HG02763 (cell line): ENCODE measurements around the gene CD40.

ENCODE experiments used
- ATAC-seq: cut with Tn5 transposase; IDR thresholded peaks from one replicate; pipeline ENCODE4 v1.9.1; 2021; ENCODE audit warnings: mild to moderate bottlenecking, moderate library complexity; ENCODE audit not compliant: unreplicated experiment

CD40 gene

DNA sequence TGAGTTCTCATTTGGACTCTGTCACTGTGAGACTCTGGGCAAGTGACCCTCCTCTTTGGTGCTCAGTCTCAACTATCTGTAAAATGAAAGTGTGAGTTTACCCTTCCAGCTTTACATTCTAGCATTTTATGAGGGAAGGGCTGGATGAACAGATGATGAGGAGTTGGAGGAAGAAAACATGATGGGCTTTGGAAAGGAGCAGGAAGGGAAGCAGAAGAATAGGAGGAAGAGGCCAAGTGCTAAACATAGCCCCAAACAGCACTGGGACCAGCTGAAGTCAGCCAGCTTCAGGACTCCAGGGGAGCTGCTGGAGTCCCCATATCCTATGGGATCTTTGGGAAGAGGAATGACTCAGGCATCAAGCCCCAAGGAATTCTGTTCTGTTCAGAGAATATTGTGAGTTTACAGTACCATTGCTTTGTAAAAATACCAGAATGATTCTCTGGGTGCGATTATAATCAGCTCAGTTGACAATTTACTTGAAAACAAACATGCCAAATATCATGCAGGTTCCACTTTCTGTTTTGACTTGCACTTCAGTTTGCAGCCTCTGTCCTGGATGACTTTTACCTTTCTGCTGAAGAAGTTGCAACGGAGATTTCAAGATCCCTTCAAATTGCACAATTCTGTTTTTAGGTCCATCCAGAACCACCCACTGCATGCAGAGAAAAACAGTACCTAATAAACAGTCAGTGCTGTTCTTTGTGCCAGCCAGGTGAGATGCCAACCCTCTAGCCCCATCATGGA lies 3.2 kb downstream of the CD40 start:
- ATAC-seq: no peak

DNA sequence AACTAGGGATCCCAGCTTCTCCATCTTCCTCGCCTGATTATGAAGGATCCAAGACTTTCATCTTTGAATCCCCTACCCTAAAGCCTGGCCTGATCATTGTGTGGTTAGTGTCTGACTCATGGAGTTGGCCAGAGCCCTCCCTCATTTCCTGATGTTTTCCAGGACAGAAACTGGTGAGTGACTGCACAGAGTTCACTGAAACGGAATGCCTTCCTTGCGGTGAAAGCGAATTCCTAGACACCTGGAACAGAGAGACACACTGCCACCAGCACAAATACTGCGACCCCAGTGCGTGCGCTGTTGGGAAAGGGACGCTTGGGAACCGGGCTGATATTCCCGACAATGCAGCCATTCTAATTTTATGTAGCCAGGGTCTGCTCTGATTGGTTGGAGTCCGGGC lies 4.0 kb downstream of the CD40 start:
- no peak for ATAC-seq

DNA sequence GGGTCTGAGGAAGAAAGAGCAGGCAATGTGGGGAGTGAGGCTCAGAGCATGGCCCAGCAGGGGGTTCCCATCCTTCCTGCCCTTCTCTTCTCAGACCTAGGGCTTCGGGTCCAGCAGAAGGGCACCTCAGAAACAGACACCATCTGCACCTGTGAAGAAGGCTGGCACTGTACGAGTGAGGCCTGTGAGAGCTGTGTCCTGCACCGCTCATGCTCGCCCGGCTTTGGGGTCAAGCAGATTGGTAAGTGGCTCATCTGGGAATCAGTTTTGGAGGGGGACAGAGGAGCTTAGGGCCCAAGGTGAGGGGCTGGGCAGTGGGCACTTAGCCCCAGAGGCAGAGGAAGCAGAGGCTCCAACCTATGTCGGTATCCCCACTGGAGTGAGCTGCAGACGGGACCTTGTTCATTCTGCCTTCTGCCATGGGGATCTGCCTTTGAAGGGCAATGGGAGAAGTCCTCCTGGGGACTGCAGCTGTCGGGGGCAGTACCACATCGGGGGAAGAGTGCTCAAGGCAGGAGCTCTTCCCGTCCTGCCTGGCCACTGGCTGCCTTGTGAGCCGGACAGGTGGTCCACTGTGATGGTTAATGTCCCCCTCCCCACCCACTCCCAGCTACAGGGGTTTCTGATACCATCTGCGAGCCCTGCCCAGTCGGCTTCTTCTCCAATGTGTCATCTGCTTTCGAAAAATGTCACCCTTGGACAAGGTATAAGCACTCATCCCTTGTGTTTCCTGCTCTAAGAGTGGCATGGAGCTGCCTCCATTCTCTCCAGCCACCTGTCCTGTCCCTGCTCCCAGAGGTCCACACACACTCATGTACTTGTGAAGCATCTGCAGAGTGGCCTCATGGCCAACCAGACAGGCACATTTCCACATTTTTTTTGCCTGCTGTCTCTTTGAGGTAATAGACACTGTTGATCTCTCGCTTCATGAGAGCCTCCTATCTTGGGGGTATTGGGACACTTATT lies 4.7 kb downstream of the CD40 start:
- no peak for ATAC-seq

DNA sequence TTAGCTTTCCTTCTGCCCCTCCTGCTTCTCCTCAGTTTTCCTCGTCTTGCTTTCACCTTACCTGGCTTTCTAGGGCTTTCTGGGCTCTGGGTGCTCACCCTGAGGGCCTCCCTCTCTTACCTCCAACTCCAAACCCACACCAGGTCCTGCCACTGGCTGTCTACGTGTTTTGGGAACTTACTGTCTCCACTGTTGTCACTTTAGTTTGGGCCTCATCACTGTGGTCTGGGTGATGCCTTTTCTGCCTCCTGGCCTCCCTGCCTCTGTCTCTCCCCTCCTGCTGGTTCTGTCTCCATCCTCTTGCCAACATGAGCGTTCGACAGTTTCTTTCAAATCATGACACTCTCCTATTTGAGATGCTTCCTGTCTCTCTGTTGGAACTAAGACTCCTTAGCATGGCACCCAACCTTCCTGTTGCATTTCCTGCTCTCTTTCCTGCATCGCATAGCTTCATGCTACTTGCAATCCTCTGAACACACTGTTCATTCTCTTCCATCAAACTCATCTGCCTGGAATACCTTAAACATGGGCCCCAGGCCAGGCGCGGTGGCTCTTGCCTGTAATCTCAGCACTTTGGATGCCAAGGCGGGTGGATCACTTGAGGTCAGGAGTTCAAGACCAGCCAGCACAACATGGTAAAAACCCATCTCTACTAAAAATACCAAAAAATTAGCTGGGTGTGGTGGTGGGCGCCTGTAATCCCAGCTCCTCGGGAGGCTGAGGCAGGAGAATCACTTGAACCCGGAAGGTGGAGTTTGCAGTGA lies 5.5 kb downstream of the CD40 start:
- no peak for ATAC-seq

DNA sequence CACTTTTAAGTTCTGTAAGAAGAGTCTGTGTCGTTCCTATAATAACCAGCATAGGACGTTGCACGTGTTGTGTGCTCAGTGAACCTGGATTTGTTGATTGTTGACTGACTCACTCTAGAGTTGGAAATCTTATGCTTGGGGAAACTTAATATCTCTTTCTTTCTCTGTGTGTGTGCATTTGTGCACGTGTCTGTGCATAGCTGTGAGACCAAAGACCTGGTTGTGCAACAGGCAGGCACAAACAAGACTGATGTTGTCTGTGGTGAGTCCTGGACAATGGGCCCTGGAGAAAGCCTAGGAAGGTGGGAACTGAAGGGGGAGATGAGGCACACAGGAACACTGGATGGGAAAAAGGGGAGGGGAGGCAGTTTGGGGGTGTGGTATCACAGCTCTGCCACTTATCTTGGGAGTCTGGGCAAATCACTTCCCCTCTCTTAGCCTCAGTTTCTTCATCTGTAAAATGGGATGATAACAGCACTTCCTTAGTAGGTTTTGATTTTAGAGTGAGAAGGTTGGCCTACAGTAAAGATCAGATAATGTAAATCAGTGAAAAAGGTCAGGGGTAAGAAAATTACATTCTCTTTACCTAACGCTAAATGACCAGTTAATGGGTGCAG lies 8.4 kb downstream of the CD40 start:
- no peak for ATAC-seq

DNA sequence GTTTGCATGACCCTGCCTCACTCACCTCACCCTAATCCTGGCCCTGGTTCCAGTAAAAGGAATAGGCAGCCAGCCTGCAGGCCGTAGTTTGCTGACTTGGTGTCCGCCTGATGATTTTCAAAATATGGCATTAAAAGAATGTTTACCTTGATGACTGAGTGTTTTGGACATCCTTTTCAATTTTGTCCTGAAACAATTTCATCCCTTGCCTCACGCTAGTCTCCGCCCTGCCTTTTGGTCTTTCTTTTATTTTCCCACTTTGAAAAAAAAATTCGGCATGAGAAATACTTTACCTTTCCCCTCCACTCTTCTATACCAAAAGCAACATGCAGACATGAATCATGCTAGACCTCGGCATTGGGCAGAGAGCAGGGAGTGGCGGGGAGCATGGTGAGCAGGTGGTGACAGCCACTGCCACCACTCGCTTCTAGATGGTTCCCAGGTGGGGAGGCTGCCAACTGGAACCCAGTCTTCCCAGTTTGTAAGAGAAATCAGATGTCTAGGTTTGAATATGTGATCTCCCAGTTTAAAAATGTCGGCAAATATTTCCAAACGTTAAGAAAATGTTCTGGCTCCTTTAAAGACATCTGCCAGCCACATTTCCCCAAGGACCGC lies 9.4 kb downstream of the CD40 start:
- no peak for ATAC-seq

DNA sequence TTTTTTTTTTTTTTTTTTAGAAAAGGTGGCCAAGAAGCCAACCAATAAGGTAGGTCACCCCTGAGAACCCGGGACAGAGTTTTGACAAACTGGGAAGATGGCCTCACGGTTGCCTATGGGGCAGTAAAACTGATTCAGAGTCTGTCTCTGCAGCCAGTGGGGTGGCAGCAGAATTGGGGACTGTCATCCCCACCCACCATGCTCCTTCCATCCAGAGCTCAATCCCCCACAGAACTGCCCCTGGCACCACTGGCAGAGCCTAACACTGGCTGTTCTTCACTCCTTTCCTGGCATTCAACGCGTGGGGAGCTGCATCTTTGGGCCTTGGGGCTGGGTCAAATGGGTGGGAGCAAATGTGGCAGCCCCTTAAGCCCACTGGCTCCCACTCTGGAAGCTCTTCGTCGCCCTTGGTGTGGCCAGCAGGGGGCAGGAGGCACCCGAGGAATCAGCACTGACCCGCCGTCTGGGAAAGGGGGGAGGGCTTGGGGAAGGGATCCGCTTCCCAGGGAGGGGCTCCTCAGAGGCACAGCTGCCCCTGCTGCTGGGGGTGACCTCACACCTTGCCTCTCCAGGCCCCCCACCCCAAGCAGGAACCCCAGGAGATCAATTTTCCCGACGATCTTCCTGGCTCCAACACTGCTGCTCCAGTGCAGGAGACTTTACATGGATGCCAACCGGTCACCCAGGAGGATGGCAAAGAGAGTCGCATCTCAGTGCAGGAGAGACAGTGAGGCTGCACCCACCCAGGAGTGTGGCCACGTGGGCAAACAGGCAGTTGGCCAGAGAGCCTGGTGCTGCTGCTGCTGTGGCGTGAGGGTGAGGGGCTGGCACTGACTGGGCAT lies 10.4 kb downstream of the CD40 start:
- no peak for ATAC-seq

DNA sequence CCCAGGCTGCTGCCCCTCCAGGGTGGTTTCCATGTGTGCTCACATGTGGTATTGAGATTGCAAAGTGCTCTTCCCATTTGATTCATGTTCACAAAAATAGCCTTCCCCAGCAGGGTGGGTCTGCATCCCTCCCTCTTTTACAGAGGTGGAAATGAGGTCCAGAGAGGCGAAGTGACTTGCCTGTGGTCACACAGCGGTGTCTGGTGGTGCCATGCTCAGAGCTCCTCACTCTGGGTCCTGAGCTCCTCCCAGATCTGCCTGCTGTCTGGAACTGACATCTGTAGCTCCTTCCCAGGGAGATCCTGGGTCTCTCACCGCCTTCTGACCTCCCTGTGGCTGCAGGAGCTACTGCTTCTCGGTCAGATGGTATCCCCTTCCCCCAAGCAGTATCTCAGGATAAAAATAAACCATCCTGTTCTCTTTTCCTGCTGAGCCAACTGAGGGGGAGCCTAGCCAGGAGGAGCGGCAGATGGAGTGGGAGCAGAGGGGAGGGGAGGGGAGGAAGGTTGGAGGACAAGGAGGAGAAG lies 11.9 kb downstream of the CD40 start:
- ATAC-seq: no peak

DNA sequence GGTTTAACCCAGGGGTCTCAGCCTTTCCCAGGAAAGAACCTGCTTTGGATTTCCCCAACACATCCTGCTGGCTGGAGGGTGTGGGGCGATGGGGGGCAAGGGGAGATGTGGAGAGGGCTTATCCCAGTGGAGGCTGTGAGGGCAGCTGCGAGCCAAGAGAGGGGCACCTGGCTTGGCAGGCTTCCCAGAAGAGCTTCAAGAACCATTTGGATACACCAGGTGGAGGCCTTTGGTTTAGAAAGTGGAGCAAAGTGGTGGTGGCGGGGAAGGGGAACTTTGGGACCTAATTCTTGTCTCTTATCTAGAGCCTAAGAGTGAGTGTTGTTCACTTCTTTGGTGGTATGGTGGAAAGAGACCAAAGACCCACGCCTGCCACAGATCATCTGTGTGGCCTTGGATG lies 12.4 kb downstream of the CD40 start:
- no peak for ATAC-seq

DNA sequence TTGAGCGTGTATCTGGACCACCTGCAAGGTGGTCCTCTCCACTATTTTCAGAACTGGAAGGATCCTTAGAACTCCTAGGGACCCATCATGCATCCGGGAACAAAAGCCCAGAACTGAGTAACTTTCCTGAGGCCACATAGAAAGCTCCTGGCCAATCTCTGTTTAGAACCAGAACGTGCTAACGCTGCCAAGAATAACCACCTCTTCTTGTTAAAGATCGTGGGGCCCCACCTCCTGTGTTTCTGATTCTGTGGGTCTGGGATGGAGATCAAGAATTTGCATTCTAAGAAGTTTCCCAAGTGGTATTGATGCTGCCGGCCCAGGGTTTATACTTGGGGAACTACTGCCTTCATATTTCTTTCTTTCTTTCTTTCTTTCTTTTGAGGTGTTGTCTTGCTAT lies 13.3 kb downstream of the CD40 start:
- ATAC-seq: no peak

DNA sequence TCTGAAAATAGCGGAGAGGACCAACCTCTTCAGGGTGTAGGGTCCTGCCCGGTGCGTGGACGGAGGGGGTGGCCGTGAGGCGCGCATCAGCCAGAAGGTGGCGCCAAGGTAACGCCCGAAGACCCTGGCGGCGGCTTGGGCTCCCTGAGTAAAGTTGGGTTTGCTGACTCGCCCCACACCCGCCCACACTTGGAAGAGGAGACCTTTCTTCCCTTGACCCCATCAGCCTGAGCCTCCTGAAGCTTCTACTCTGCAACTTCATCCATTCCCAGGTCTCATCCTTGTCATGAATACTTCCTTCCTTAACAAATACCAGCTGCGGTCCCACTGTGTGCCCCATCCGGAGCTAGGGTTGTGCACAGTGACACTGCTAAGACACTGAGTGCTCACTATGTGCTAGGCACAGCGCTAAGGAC lies 14.6 kb downstream of the CD40 start:
- ATAC-seq: no peak

DNA sequence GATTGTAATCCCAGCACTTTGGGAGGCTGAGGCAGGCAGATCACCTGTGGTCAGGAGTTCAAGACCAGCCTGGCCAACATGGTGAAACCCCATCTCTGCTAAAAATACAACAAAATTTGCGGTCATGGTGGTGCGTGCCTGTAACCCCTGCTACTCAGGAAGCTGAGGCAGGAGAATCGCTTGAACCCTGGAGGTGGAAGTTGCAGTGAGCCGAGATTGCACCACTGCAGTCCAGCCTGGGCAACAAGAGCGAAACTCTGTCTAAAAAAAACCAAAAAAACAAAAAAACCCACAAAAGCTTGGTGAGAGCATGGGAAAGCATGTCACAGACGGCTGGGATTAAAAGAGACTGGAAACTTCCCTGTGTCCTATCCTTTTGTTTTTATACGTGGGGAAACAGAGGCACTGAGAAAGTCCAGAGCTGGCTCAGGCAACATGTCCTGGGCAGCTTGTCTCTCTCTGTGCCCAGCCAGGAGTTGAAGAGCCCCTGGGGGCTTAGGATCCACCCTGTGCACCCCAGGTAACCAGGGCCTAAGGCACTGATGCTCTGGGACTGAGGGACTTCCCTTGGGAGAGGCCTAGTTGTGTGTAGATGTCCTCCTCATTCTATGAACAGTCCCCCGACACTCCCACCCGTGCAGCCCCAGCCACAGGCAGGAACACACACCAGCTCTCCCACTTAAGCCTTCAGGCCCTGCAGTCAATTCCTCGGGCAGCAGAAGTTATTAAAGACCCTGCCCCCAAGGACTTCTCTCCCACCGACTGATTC lies 16.0 kb downstream of the CD40 start:
- no peak for ATAC-seq

DNA sequence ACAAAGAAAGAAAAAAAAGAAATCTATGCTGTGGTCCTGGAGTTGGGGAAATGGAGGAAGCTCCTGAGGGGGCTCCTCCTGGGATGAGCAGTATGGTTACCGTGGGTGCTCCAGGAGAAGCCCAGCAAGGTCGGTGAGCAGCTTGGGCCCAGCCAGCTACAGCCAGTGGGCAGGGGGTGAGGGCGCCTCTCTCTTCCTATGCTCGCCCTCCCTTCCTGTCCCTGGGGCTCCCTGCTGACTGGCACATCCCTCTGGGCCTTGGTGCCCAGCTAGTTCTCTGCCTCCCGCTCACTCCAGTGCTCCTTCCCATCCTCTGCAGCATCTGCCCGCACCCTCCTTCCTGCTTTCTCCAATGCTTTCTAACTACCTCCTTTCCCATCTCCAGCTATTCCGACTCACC lies 16.6 kb downstream of the CD40 start:
- no peak for ATAC-seq

DNA sequence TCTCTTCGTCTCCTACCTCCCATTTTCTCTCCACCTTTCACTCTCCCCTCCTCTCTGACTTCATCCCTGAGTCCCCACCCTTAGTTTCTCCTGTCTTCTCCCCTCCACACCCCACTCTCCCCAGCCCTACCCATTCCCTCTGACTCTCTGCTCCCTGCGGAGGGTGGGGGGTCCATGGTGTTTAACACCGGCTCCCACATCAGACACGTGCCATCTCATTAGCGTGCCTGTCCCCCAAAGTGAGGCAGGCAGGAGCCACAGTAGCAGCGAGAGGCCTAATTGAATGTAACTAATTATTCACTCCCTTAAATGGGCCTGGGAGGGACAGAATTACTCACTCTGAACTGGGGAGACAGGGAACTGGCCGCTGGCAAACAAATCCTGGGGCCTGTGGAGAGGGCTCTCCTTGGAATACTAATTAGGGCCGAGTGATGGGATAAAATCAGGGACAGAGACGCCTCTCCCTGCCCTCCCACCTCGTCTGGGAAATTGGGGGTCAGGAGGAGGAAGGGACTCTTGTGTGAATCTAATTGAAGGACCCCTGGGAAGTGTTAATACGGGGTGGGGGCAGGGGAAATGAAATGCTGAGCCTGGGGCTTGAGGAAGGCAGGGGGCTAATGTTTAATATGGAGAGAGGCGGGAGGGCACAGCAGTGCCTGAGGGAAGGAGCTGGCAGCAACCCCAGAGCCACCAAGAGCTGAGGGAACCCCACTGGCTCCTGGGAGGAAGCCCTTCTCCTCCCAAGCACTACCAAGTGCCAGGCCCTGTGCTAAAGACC lies 17.9 kb downstream of the CD40 start:
- no peak for ATAC-seq

DNA sequence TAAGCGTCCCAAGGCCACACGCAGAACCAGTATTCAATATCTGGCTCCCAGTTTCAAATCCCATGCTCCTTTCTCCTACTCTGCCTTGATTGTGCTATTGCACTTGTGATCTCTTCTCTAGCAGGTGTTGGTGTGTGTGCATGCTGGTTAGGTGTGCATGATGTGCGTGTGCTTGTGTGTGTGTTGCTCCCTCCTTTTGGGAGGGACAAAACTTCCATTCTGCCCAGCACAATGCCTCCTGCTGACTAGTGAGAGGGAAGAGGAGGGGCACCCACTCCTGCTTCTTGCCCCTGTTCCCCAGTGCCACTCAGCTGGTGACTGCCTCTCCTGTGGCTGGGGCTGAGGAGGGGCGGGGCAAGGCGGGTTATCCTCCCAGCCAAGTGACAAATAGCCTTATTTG lies 19.7 kb downstream of the CD40 start:
- ATAC-seq: no peak

DNA sequence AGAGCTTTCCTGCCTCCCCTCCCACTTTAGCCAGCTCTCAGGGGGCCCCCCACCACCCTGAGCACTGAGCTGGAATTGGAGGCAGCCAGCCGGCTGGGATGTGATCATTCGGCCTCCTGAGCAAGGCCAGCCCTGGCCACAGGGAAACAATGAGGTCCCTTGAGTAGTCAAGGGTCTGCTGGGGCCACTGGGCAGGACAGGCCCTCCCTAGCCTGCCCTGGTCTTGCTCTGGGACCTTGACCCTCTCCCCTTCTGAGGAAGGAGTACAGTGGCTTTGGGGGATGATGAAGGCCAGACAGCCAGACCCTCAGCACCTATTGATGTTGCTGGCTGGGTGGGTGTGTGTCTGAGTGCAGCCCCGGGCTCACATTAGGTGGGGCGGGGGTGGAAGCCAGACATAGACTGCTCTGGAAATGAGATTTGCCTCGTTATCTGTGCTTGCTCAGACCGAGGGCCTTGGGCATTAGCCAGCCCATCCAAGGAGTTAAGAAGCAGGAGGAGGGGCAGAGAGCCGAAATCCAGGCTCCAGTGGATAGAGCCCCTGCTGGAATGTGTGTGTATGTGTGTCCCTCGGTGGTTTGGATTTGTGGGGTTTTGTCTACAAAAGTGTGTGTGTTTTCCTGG lies 21.3 kb downstream of the CD40 start:
- ATAC-seq: no peak

DNA sequence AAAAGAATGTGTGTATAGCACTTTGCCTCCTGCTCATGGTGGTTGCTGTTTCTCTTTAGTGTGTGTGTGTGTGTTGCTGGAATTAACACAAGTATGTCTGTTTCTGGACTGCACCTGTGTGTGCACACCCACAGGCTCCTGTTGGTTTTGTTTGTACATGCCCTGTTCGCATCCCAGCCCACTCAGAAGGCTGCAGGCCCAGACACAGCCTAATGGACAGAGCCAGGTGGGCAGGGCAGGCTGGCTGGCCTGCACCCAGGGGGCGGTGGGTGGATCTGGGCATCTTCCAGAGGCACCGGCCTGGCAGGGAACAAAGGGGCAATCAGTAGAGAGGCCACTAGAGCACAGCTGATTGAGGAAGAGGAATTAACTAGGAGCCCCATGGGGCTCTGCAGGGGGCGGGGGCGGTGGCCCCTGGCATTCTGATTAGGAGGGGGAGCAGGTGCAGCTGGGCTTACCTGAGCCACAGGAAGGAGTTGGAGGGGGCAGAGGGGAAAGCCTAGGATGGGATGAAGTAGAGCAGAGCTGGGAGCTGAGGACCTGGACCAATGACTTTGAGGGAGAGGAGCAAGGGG lies 21.9 kb downstream of the CD40 start:
- no peak for ATAC-seq
